ENCODE results near the gene UBE2G2.
A peak's percentile ranks its signal among the peaks of the same experiment; 100 is the strongest.

The UBE2G2 gene

DNA sequence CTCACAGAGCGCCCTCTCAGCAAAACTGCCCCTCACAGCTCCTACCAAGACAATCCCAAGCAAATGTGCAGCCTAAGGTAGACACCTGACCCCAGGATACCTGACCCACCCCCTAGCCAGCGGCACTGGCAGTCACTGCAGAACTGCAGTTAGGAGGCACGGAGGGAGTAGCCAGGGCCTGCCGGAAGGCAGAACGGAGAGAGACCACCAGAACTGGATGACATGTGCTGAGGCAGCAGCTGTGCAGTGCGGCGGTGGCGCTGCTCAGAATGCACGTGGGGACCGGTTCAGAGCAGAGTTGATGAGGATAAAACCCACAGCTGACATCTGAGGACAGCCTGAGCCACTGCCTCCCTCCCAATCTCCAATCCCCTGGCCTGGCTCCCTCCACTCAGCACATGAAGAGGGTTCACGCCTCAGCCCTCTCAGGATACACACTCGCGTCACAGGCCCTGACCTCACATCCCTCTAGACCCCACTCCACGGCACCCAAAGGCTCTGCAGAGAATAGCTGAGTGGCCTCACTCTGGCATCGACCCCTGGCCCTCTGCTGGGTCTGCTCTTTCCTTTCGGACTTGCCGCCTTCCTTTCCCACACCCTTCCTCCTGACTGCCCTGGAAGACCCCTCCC is 29.6 kb downstream of the UBE2G2 start:
- Histone ChIP-seq H3K9ac (no peak overlapping the region), H3K9me3 (replicated peaks in 1 of 11) (no peaks in the 10 kb centered on the region), H3K4me3 (no peak overlapping the region), H3K36me3 (peaks cover 67 to 80% (median 73%) of the 10 kb centered on the region in 11 experiments), H3K27me3 (no peaks in the 10 kb centered on the region), H3K4me2 (peak overlapping the region in 1 of 11 experiments; percentile 84; a peak in 1 of 22 replicates), H4K20me1 (peaks cover 6 to 98% (median 82%) of the 10 kb centered on the region in 11 experiments; a peak in 20 of 22 replicates), H3K27ac (no peak overlapping the region), H3K4me1 (peaks cover 0 to 68% (median 62%) of the 10 kb centered on the region in 10 experiments; a peak in 16 of 20 replicates)
- no peak for TF ChIP-seq Cebpa-rat (IDR thresholded peaks at IDR 0.05)

DNA sequence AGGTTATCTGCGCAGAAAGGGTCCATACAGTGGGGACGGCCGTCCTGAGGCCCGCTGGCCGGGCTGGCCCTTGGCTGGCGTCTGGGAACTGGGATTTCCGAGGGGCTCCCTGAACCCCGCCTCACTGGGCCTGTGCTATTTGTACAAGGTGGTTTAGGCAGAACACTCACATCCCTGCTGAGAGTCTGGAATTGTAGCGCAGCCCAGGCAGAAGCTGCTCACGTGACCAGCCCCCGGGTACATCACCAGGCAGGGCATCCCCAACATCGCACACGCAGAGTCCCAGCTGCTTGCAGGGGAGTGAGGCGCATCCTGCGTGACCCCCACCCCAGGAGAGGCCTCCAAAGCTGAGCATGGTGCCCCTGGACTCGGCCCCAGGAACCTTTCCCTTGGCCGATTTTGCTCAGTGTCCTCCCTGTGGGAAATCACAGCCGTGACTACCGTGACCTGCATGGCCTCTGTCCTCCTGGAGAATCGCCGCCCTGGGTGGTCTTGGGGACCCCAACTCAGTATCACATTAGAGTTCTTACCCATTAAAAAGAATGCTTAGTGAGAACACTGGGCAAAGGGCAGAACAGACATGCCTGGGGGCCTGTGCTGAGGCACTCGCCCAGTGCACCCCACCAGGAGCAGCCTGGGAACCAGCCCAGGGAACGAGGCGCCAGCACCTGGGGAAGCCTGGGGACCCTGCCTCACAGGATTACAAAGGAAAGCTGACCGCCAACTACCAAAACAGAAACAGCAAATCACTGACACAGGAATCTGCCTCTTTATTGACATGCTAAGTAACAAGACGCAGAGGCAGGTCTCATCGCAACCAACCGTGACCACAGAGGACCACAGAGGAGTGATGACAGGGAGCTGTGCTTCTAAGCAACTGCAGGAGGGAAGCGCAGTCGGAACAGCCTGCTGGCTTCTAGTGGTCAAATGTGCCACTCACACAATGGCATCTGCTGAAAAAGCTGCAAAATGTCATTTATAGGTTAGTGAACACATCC is 33.5 kb downstream of the UBE2G2 start:
- Histone ChIP-seq H3K9me3 (replicated peaks in 1 of 11) (no peaks in the 10 kb centered on the region), H3K4me2 (peak overlapping the region in 9 of 11 experiments; percentile 59 to 83 (median 80); a peak in 17 of 22 replicates), H4K20me1 (peaks cover 0 to 97% (median 78%) of the 10 kb centered on the region in 11 experiments; a peak in 20 of 22 replicates), H3K4me3 (no peak overlapping the region), H3K4me1 (peaks cover 15 to 73% (median 67%) of the 10 kb centered on the region in 10 experiments), H3K9ac (peak overlapping the region in 2 of 11 experiments; percentile 44 to 48; a peak in 5 of 22 replicates), H3K27ac (no peak overlapping the region; a peak in 2 of 22 replicates), H3K36me3 (peaks cover 36 to 41% (median 38%) of the 10 kb centered on the region in 11 experiments), H3K27me3 (no peaks in the 10 kb centered on the region)
- no peak for TF ChIP-seq Cebpa-rat (IDR thresholded peaks at IDR 0.05)

DNA sequence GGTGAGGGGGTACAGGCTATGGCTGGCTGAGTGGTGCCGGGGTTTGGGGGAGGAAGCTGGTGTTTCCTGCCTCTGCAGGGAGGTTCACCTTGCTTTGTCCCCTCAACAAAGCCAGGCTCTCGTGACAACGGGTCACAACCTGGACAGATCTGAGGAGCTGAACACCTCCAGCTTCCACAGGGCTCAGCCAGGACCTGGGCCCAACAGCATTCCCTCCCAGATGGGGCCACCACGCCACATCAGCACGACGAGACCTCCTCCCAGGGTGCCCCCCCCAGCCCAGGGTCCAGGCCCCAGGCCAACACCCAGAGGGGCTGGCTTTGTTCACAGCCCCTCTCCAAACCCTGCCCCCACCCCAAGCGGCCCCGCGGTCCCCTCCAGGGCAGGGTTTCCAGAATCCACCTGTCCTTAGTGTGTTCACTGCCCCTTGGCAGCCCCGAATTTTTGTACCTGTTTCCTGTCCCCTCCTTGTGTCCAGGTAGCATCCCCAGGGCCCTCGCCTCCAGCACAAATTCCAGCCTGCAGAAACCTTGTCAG is 34.7 kb downstream of the UBE2G2 start:
- Histone ChIP-seq H3K27me3 (no peaks in the 10 kb centered on the region), H3K27ac (no peak overlapping the region; a peak in 1 of 22 replicates), H4K20me1 (peaks cover 0 to 87% (median 66%) of the 10 kb centered on the region in 11 experiments; a peak in 19 of 22 replicates), H3K4me3 (no peak overlapping the region), H3K9ac (no peak overlapping the region; a peak in 1 of 22 replicates), H3K9me3 (replicated peaks in 1 of 11) (no peaks in the 10 kb centered on the region), H3K4me1 (peaks cover 15 to 67% (median 60%) of the 10 kb centered on the region in 10 experiments), H3K4me2 (peak overlapping the region in 9 of 11 experiments; percentile 42 to 83 (median 80); a peak in 19 of 22 replicates), H3K36me3 (peaks cover 24 to 29% (median 25%) of the 10 kb centered on the region in 11 experiments)
- no peak for TF ChIP-seq Cebpa-rat (IDR thresholded peaks at IDR 0.05)

DNA sequence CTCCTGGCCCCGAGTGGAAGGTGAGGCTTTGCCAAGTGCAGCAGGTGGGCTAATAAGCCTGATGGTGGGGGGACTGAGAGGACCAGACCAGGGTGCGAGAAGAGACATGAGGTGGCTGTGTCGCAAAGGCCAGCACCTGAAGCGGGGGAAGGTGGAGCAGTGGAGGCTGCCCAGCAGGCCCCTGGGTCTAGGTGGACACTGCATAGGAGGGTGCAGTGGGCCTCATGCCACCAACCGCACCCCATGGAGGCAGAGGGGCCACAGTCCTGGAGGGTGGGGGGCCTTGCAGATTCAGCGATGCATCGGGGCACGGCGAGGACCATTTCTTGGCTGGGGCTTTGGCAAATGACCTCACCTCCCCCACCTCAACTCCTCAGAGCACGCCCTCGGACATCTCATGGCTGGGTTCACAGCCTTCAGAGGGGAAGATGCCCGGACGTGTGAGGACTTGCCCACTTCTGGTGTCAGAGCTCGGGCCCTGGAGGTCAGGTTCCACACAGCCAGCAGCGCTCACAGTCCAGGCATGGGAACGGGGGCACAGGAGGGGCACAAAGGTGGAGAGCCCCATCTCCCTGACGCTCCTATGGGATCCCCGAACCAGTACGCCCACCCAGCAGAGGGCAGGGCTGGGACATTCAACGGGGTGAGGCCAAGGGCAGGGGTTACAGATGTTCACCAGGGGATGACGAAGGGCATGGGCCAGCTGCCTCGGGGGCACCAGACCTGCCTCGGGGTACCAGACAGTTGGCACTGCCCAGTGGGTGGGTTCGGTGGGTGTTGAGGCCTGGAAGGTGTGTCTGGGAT is 35.4 kb downstream of the UBE2G2 start:
- peaks cover 0 to 84% (median 59%) of the 10 kb centered on the region in 11 experiments; a peak in 19 of 22 replicates for H4K20me1 ChIP-seq
- peak overlapping the region in 2 of 11 experiments; percentile 3 to 26; a peak in 1 of 22 replicates for H3K27ac ChIP-seq
- peak overlapping the region in 3 of 11 experiments; percentile 2 to 29 (median 12); a peak in 3 of 22 replicates for H3K9ac ChIP-seq
- H3K4me1 ChIP-seq = peaks cover 15 to 66% (median 60%) of the 10 kb centered on the region in 10 experiments
- peaks cover 17 to 22% (median 18%) of the 10 kb centered on the region in 11 experiments for H3K36me3 ChIP-seq
- no peak overlapping the region for H3K4me3 ChIP-seq
- H3K9me3 ChIP-seq (replicated peaks in 1 of 11) = no peaks in the 10 kb centered on the region
- H3K27me3 ChIP-seq = no peaks in the 10 kb centered on the region
- peak overlapping the region; percentile 27 to 83 (median 79) for H3K4me2 ChIP-seq
- no peak for TF ChIP-seq Cebpa-rat (IDR thresholded peaks at IDR 0.05)

DNA sequence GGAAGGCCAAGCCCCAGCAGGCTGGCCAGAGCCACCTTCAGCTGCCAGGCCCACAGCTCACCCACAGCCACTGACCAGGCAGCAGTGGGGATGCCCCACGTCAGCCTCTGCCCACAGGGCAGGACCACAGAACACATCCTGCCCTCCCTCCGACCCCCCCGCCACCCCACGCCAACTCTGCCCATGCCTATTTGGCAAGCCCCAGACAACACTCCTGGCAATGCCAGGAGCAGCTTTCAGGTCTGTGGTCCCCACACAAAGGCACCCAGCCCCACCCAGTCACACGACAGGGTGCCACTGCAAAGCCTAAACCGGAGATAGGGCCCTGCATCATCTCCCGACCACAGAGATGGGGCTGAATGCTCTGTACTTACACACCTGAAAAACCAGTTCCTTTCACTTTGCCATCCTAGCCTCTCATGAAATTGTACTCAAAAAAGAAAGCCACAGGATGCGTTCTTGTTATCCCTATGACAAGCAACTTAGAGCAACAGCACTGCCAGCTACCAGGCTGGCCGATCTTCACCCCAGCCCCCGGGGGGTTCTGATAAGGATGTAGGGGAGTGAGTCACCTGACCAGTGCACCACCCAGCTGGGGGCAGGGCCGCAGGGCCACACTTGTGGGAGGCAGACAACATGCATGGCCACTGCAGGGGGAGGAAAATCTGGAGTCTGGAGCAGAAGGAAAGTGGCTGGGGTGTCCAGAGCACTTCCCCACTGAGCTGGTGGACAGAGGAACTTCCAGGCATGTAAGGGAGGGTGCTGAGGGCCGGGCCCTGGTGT is 36.2 kb downstream of the UBE2G2 start:
- peak overlapping the region; percentile 27 to 83 (median 79) for H3K4me2 ChIP-seq

DNA sequence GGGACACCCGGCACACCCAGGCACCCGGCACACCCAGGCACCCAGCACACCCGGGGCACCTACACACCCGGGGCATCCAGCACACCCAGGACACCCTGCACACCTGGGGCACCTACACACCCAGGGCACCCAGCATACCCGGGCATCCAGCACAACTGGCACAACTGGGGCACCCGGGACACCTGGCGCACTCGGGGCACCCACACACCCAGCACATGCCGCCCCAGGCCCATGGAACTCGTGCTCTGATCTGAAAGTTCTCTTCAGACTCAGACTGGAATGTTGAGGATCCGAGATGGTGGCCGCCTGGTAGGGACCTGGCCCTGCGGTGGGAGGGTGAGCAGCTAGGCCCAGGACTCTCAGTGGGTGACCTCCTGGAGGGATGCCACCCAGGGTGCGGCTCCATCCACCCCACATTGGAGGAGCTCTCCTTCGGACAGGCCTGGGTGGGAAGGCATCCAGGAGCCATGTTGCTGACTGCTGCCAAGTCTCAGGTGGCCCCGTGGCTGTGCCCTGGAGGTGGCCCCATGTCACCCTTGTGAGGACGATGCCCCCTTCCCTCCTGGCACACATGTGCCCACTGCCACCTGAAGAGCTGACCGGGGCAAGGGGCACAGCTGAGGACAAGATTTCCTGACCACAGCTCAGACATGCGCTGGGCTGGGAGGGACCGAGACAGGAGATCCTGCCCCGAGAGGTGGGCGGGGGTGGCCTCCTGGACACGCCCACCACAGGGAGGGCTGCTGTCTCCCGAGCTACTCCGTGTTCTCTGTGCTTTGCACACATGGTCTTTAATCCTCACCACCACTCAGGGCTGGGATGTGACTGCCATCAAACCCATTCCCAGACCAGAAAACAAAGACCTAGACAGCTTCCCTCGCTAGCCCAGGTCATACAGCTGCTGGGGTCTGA is 37.0 kb downstream of the UBE2G2 start:
- Histone ChIP-seq H3K27ac (no peak overlapping the region), H3K27me3 (no peaks in the 10 kb centered on the region), H3K4me3 (no peak overlapping the region), H3K4me1 (peaks cover 19 to 58% (median 48%) of the 10 kb centered on the region in 10 experiments), H3K9me3 (replicated peaks in 1 of 11) (no peaks in the 10 kb centered on the region), H3K9ac (no peak overlapping the region), H3K4me2 (peak overlapping the region in 5 of 11 experiments; percentile 80 to 83 (median 81); a peak in 10 of 22 replicates), H4K20me1 (peaks cover 0 to 69% (median 44%) of the 10 kb centered on the region in 11 experiments; a peak in 19 of 22 replicates), H3K36me3 (peaks cover under 1 to 6% (median 2%) of the 10 kb centered on the region in 11 experiments; a peak in 13 of 22 replicates)
- TF ChIP-seq Cebpa-rat (IDR thresholded peaks at IDR 0.05) = no peak

More for the DNA sequence above, 36.2 kb downstream of the UBE2G2 start:
- Histone ChIP-seq H4K20me1 (peaks cover 0 to 77% (median 52%) of the 10 kb centered on the region in 11 experiments; a peak in 19 of 22 replicates), H3K27ac (0 out of 22 replicates have a peak overlapping the region, but pooled peaks of 2 of the 11 experiments have one; percentile 3 to 26), H3K4me3 (no peak overlapping the region), H3K9ac (peak overlapping the region in 4 of 11 experiments; percentile 2 to 34 (median 20); a peak in 2 of 22 replicates), H3K36me3 (peaks cover 9 to 14% (median 10%) of the 10 kb centered on the region in 11 experiments; a peak in 21 of 22 replicates), H3K9me3 (replicated peaks in 1 of 11) (no peaks in the 10 kb centered on the region), H3K27me3 (no peaks in the 10 kb centered on the region), H3K4me1 (peaks cover 16 to 64% (median 56%) of the 10 kb centered on the region in 10 experiments)
- TF ChIP-seq Cebpa-rat (IDR thresholded peaks at IDR 0.05) = no peak
